K562 (cell line): ENCODE results near the gene OGDH. TPM values are rescaled to one million over a fixed set of nuclear protein-coding genes. Genes with fewer than 3 reads are reported as not detected.

Experiments
- CCNT2 ChIP-seq: IDR thresholded peaks from 2 replicates; pipeline ENCODE4 v1.6.1; 2011; ENCODE audit warnings: borderline replicate concordance, low read depth, mild to moderate bottlenecking, moderate library complexity, mixed read lengths, low read length; ENCODE audit not compliant: insufficient read length; ENCODE audit errors: extremely low read depth
- CHD1 ChIP-seq: fragments of 200-600 bp; sonication (generic); IDR thresholded peaks from one replicate; pipeline ENCODE4 v1.6.1; 2012; ENCODE audit warnings: mild to moderate bottlenecking, moderate library complexity, low read length, inconsistent platforms
- COPS2 ChIP-seq: fragments of 450-650 bp; conservative IDR thresholded peaks from 2 replicates; pipeline ENCODE4 v1.6.1; 2016; ENCODE audit warnings: mild to moderate bottlenecking, moderate library complexity
- CREM ChIP-seq: IDR thresholded peaks from 2 replicates; pipeline ENCODE4 v1.6.1; 2014; ENCODE audit warnings: antibody characterized with exemption, low read depth
- EHMT2 ChIP-seq: fragments of 450-650 bp; IDR thresholded peaks from 2 replicates; pipeline ENCODE4 v1.6.1; 2018; ENCODE audit warnings: antibody characterized with exemption
- ESRRA ChIP-seq: fragments of 450-650 bp; IDR thresholded peaks from 2 replicates; pipeline ENCODE4 v1.6.1; 2014; ENCODE audit warnings: low read depth, mild to moderate bottlenecking, moderate library complexity, borderline replicate concordance
- FOXA3 ChIP-seq, 2 experiments: fragments of 450-650 bp in 1 of 2; sonication (generic) in 1 of 2; formaldehyde crosslinking; IDR thresholded peaks in 1 of 2; conservative IDR thresholded peaks in 1 of 2; 2 replicates each; pipeline versions ENCODE4 v1.4.0 to v1.8.0; 2020 to 2022; ENCODE audit warnings: mild to moderate bottlenecking in 2 of 2, missing genetic modification reagents in 1 of 2
- HDAC2 ChIP-seq: fragments of 450-650 bp; IDR thresholded peaks from 2 replicates; pipeline ENCODE4 v1.6.1; 2016; ENCODE audit warnings: mild to moderate bottlenecking
- KHSRP ChIP-seq: fragments of 450-650 bp; IDR thresholded peaks from 2 replicates; pipeline ENCODE4 v1.6.1; 2017
- KLF1 ChIP-seq: fragments of 450-650 bp; IDR thresholded peaks from 2 replicates; pipeline ENCODE4 v1.6.1; 2016; ENCODE audit warnings: missing genetic modification characterization, missing compliant biosample characterization
- MEF2A ChIP-seq: IDR thresholded peaks from 2 replicates; pipeline ENCODE4 v1.6.1; 2011; ENCODE audit warnings: low read depth, mild to moderate bottlenecking, low read length, moderate library complexity; ENCODE audit not compliant: control insufficient read depth
- NFYB ChIP-seq: IDR thresholded peaks from 2 replicates; pipeline ENCODE4 v1.6.1; 2011; ENCODE audit warnings: mild to moderate bottlenecking, moderate library complexity; ENCODE audit not compliant: insufficient read length; ENCODE audit errors: extremely low read depth
- NKRF ChIP-seq: fragments of 450-650 bp; IDR thresholded peaks from 2 replicates; pipeline ENCODE4 v1.6.1; 2016; ENCODE audit warnings: borderline replicate concordance
- NR2C1 ChIP-seq, 2 experiments: fragments of 450-650 bp; IDR thresholded peaks; 2 replicates each; pipeline ENCODE4 v1.6.1; 2017; ENCODE audit warnings: mild to moderate bottlenecking in 2 of 2, antibody characterized with exemption in 1 of 2, inconsistent platforms in 1 of 2, missing compliant biosample characterization in 1 of 2, missing genetic modification characterization in 1 of 2
- PHF20 ChIP-seq: fragments of 450-650 bp; IDR thresholded peaks from 2 replicates; pipeline ENCODE4 v1.6.1; 2018; ENCODE audit not compliant: partially characterized antibody
- PHF8 ChIP-seq: fragments of 200-600 bp; sonication (generic); IDR thresholded peaks from 2 replicates; pipeline ENCODE4 v1.6.1; 2012; ENCODE audit warnings: mixed run types, mild to moderate bottlenecking, inconsistent platforms, low read length, moderate library complexity, borderline replicate concordance
- POLR2G ChIP-seq: fragments of 200-400 bp; formaldehyde crosslinking; IDR thresholded peaks from 2 replicates; pipeline ENCODE4 v1.6.1; 2017; ENCODE audit warnings: low read depth, mild to moderate bottlenecking, antibody characterized with exemption, low read length, moderate library complexity
- RFX7 ChIP-seq: fragments of 250-450 bp; sonication (Bioruptor Pico); IDR thresholded peaks from 2 replicates; pipeline ENCODE4 v1.5.1; 2021; ENCODE audit warnings: mild to moderate bottlenecking
- SRSF3 ChIP-seq: fragments of 200-400 bp; formaldehyde crosslinking; IDR thresholded peaks from 2 replicates; pipeline ENCODE4 v1.6.1; 2016; ENCODE audit warnings: mild to moderate bottlenecking, low read length, moderate library complexity; ENCODE audit not compliant: insufficient read depth
- ZBED1 ChIP-seq: IDR thresholded peaks from 2 replicates; pipeline ENCODE4 v1.6.1; 2014
- ZFX ChIP-seq: sonication (generic); formaldehyde crosslinking; IDR thresholded peaks from 2 replicates; pipeline ENCODE4 v1.8.0; 2022; ENCODE audit warnings: mild to moderate bottlenecking, missing genetic modification reagents, moderate library complexity
- ZNF212 ChIP-seq: fragments of 450-650 bp; formaldehyde crosslinking; IDR thresholded peaks from 2 replicates; pipeline ENCODE4 v1.4.0; 2020; ENCODE audit warnings: mild to moderate bottlenecking
- polyA plus RNA-seq, 8 experiments: library from polyadenylated mRNA; depleted of rRNA in 4 of 8; stranded (reverse) in 5 of 8; unstranded in 3 of 8; fragments of >200 nt; fragmentation: Nextera tagmentation in 2 of 8; fragmentation: Illumina TruSeq in 1 of 8; extraction: Ambion mirVana in 2 of 8; extraction: Trizol in 1 of 8; gene quantifications; 2 replicates each; pipeline versions ENCODE4 v1.2.1 to v1.2.3, GENCODE V29; 2011 to 2014; ENCODE audit warnings: inconsistent platforms in 1 of 8, missing spikeins in 1 of 8
- total RNA-seq, 7 experiments: library from RNA; depleted of rRNA in 6 of 7; stranded (reverse); fragments of >200 nt in 6 of 7; fragmentation: Illumina TruSeq in 2 of 7; extraction: Trizol in 2 of 7; gene quantifications; 2 replicates each; pipeline versions ENCODE4 v1.2.1 to v1.2.3, GENCODE V29; 2011 to 2021; ENCODE audit warnings: low replicate concordance in 1 of 7
- TF ChIP-seq, protein P1 (sequence below): fragments of 250-450 bp; sonication (Bioruptor Pico); IDR thresholded peaks from 2 replicates; pipeline ENCODE4 v1.8.0; 2021; ENCODE audit warnings: borderline replicate concordance, mild to moderate bottlenecking, moderate library complexity; ENCODE audit not compliant: poor library complexity, severe bottlenecking

The OGDH gene
- total and polyA plus RNA-seq, 9 of the 15 experiments (the other 6 are each of a cell fraction or from before 2014, with no cell fraction given): 3.1 to 80.3 (median 23.5) TPM

- peak; percentile 84 for TF ChIP-seq ZFX (CRISPR knock-in tag)
- TF ChIP-seq MEF2A: no peak
- peak in 1 of 2 experiments; percentile 76; a peak in 1 of 4 replicates for TF ChIP-seq FOXA3 (CRISPR knock-in tag; conservative IDR thresholded peaks at IDR 0.05 in 1 of 2, IDR thresholded peaks at IDR 0.05 in 1 of 2)
- TF ChIP-seq ZBED1: 0 out of 2 replicates have a peak, but pooled peaks have one; percentile 59
- TF ChIP-seq POLR2G: peak; percentile 97
- peak; percentile 38; the same call in 1 of the 2 replicates for TF ChIP-seq KLF1 (tag)
- no peak for TF ChIP-seq KHSRP
- peak; percentile 37; the same call in 1 of the 2 replicates for TF ChIP-seq ESRRA
- TF ChIP-seq RFX7 (CRISPR knock-in tag): no peak
- TF ChIP-seq NR2C1 (IDR thresholded peaks at IDR 0.05): no peak
- TF ChIP-seq NR2C1 (tag; IDR thresholded peaks at IDR 0.05): 0 out of 2 replicates have a peak, but pooled peaks have one; percentile 36
- TF ChIP-seq CCNT2: no peak
- TF ChIP-seq PHF20: peak; percentile 80
- peak; percentile 96 for TF ChIP-seq NKRF
- peak; percentile 94 for TF ChIP-seq PHF8
- TF ChIP-seq EHMT2: peak; percentile 82; the same call in 1 of the 2 replicates
- 0 out of 2 replicates have a peak, but pooled peaks have one; percentile 60 for TF ChIP-seq ZNF212 (CRISPR knock-in tag)
- no peak for TF ChIP-seq COPS2
- peak; percentile 61; the same call in 1 of the 2 replicates for TF ChIP-seq HDAC2
- TF ChIP-seq, protein P1, sequence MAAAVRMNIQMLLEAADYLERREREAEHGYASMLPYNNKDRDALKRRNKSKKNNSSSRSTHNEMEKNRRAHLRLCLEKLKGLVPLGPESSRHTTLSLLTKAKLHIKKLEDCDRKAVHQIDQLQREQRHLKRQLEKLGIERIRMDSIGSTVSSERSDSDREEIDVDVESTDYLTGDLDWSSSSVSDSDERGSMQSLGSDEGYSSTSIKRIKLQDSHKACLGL (CRISPR knock-in tag): peak; percentile 83
- 0 out of 2 replicates have a peak, but pooled peaks have one; percentile 81 for TF ChIP-seq SRSF3
- peak; percentile 13 for TF ChIP-seq NFYB
- TF ChIP-seq CHD1: peak; percentile 35
- peak; percentile 87 for TF ChIP-seq CREM
Measured at GRCh38 chr7:44573464-44574286, 32.8 kb upstream of the OGDH start, which contains the start of gene DDX56 (continued).
